ENCODE measurements around the gene ACVR2A.

DNA sequence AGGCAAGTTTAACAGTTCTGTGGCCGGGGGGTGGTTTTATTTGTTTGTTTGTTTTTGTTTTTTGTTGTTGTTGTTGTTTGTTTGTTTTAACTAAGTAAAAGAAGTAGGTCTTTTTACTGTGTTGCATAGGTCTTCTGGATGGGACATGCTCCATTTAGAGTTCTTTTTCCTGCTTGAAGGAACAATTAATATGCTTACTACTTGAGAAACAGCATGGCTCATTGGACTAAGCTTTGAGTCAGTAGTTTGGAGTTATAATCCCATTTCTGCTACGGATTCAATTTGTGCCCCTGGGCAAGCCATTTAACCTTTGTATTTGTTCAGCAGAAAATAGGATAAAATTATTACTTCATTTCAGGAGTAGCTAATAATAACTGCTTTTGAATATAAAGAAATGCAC lies 8.7 kb upstream of the ACVR2A start:
- TF ChIP-seq, protein P1, sequence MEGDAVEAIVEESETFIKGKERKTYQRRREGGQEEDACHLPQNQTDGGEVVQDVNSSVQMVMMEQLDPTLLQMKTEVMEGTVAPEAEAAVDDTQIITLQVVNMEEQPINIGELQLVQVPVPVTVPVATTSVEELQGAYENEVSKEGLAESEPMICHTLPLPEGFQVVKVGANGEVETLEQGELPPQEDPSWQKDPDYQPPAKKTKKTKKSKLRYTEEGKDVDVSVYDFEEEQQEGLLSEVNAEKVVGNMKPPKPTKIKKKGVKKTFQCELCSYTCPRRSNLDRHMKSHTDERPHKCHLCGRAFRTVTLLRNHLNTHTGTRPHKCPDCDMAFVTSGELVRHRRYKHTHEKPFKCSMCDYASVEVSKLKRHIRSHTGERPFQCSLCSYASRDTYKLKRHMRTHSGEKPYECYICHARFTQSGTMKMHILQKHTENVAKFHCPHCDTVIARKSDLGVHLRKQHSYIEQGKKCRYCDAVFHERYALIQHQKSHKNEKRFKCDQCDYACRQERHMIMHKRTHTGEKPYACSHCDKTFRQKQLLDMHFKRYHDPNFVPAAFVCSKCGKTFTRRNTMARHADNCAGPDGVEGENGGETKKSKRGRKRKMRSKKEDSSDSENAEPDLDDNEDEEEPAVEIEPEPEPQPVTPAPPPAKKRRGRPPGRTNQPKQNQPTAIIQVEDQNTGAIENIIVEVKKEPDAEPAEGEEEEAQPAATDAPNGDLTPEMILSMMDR (IDR thresholded peaks at IDR 0.05) = no peak
- TF ChIP-seq POLR2A (IDR thresholded peaks at IDR 0.05) = no peak

Data from right lobe of liver (tissue), 4 donors.